GM23338 (cell line): ENCODE data around the gene METRNL.

Experiments used
- CREB1 ChIP-seq: fragments of 250-450 bp; sonication (Bioruptor Pico); IDR thresholded peaks from 2 replicates; pipeline ENCODE4 v1.5.0; 2020; ENCODE audit warnings: low read depth, mild to moderate bottlenecking, moderate library complexity
- CTCF ChIP-seq, 2 experiments: fragments of 200-600 bp in 1 of 2; sonication (generic) in 1 of 2; conservative IDR thresholded peaks; 2 replicates each; pipeline versions ENCODE4 v1.5.1 to v1.6.1; 2016 to 2017; ENCODE audit warnings: antibody characterized with exemption in 2 of 2, low read depth in 2 of 2, mild to moderate bottlenecking in 2 of 2, moderate library complexity in 1 of 2
- ETS1 ChIP-seq: IDR thresholded peaks from 2 replicates; pipeline ENCODE4 v1.6.1; 2016; ENCODE audit warnings: antibody characterized with exemption
- EZH2 ChIP-seq: fragments of 200-600 bp; sonication (generic); IDR thresholded peaks from one replicate; pipeline ENCODE4 v1.8.0; 2017; ENCODE audit warnings: antibody characterized with exemption, mild to moderate bottlenecking, low read depth; ENCODE audit not compliant: unreplicated experiment
- EZH2phosphoT487 ChIP-seq: fragments of 200-600 bp; sonication (generic); IDR thresholded peaks from one replicate; pipeline ENCODE4 v1.8.1; 2018; ENCODE audit warnings: antibody characterized with exemption; ENCODE audit not compliant: unreplicated experiment
- JUNB ChIP-seq: IDR thresholded peaks from one replicate; pipeline ENCODE4 v1.6.1; 2016; ENCODE audit warnings: antibody characterized with exemption; ENCODE audit not compliant: unreplicated experiment
- NANOG ChIP-seq: IDR thresholded peaks from 2 replicates; pipeline ENCODE4 v1.6.1; 2016; ENCODE audit warnings: antibody characterized with exemption, borderline replicate concordance
- POLR2AphosphoS5 ChIP-seq: IDR thresholded peaks from 2 replicates; pipeline ENCODE4 v1.6.1; 2016; ENCODE audit warnings: antibody characterized with exemption, low read depth
- REST ChIP-seq: IDR thresholded peaks from one replicate; pipeline ENCODE4 v1.6.1; 2018; ENCODE audit warnings: antibody characterized with exemption; ENCODE audit not compliant: unreplicated experiment
- STAT1 ChIP-seq: IDR thresholded peaks from one replicate; pipeline ENCODE4 v1.6.1; 2016; ENCODE audit warnings: antibody characterized with exemption; ENCODE audit not compliant: unreplicated experiment
- ZNF114 ChIP-seq: fragments of 250-450 bp; sonication (Bioruptor Pico); IDR thresholded peaks from 2 replicates; pipeline ENCODE4 v1.5.0; 2020; ENCODE audit warnings: mild to moderate bottlenecking, moderate library complexity
- ZNF331 ChIP-seq: fragments of 250-450 bp; sonication (Bioruptor Pico); IDR thresholded peaks from 2 replicates; pipeline ENCODE4 v1.5.0; 2020; ENCODE audit warnings: low read depth, mild to moderate bottlenecking, moderate library complexity
- ZNF462 ChIP-seq: fragments of 250-450 bp; sonication (Bioruptor Pico); IDR thresholded peaks from 2 replicates; pipeline ENCODE4 v1.5.0; 2020; ENCODE audit warnings: mild to moderate bottlenecking, moderate library complexity

- TF ChIP-seq CTCF (conservative IDR thresholded peaks at IDR 0.05; ENCODE audit: low read depth in 2 of 2) (no peak), POLR2AphosphoS5 (no peak), JUNB (no peak), EZH2phosphoT487 (no peak), EZH2 (no peak), REST (no peak), NANOG (no peak), ETS1 (no peak), STAT1 (no peak), CREB1 (CRISPR knock-in tag) (no peak), ZNF114 (no peak), ZNF462 (CRISPR knock-in tag) (no peak), ZNF331 (CRISPR knock-in tag) (no peak)
Observed at GRCh38 chr17:83082424-83082823, 3.0 kb downstream of the METRNL start.
